Natural killer cell treated with Interleukin-12 subunit alpha and Interleukin-12 subunit beta and Interleukin-15 and Interleukin-18, amount 100 ng/mL, for 72 hours (primary cell): ENCODE measurements around the gene NDUFA3. TPM values are rescaled to one million over a fixed set of nuclear protein-coding genes. Genes with fewer than 3 reads are reported as not detected.

Experiments
- ATAC-seq, 2 donors: fragments of 150-1000 bp; cut with Tn5 transposase in 1 of 2; sonication (Bioruptor Pico), chemical (Tn5 transposase) in 1 of 2; 2 replicates each; pipeline ENCODE4 v1.10.0; 2021
- DNase-seq: peaks from one replicate; pipeline ENCODE4 v3.0.0; 2022; ENCODE audit warnings: low spot score
- H3K27ac Mint-ChIP-seq, 2 donors: 1 replicate in 1 of 2; 2 replicates in 1 of 2; pipeline ENCODE4 v1.8.0; 2022; ENCODE audit warnings: mixed read lengths in 2 of 2, mild to moderate bottlenecking in 1 of 2, moderate library complexity in 1 of 2
- H3K27me3 Mint-ChIP-seq, 2 donors: 1 replicate in 1 of 2; 2 replicates in 1 of 2; pipeline ENCODE4 v1.8.0; 2022; ENCODE audit warnings: mixed read lengths in 2 of 2
- H3K36me3 Mint-ChIP-seq: one replicate; pipeline ENCODE4 v1.8.0; 2022; ENCODE audit warnings: mixed read lengths
- H3K4me1 Mint-ChIP-seq, 2 donors: 1 replicate in 1 of 2; 2 replicates in 1 of 2; pipeline ENCODE4 v1.8.0; 2022; ENCODE audit warnings: low read depth in 2 of 2, mixed read lengths in 2 of 2, mild to moderate bottlenecking in 1 of 2
- H3K4me3 Mint-ChIP-seq: one replicate; pipeline ENCODE4 v1.8.0; 2022; ENCODE audit warnings: mixed read lengths
- H3K9me3 Mint-ChIP-seq: 2 replicates; pipeline ENCODE4 v1.8.0; 2022; ENCODE audit warnings: mixed read lengths
- total RNA-seq, 2 donors: library from RNA; stranded (reverse); gene quantifications; one replicate each; pipeline ENCODE4 v1.2.3, GENCODE V29; 2022

Gene NDUFA3
- total RNA-seq, 2 donors from 2014 or later = 70.7 to 78.5 TPM

- Mint-ChIP-seq H3K4me1 (peaks cover 8 to 9% of the 10 kb centered on the region in 2 donors), H3K4me3 (no peak overlapping the region), H3K9me3 (no peaks in the 10 kb centered on the region), H3K27me3 (no peaks in the 10 kb centered on the region), H3K27ac (no peak overlapping the region), H3K36me3 (no peaks in the 10 kb centered on the region)
- DNase-seq (no peak), ATAC-seq (no peak)
These were observed 18.6 kb downstream of the NDUFA3 start for GRCh38 chr19:54121259-54121658.

DNA sequence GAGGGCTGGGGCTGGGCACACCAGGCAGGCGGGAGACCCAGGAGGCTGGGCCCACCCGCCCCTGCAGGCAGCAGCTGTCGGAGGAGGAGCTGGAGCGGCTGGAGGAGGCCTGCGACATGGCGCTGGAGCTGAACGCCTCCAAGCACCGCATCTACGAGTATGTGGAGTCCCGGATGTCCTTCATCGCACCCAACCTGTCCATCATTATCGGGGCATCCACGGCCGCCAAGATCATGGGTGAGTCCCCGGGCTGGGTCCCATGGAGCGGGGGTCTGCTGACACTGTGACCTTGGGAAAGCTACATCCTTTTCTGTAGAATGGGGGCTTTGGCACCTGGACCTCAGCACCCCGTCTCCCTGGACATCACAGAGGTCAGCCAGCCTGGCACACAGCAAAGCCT lies 21.0 kb downstream of the NDUFA3 start:
- no peaks in the 10 kb centered on the region for H3K4me1 Mint-ChIP-seq
- no peaks in the 10 kb centered on the region for H3K27me3 Mint-ChIP-seq
- no peaks in the 10 kb centered on the region for H3K9me3 Mint-ChIP-seq
- no peaks in the 10 kb centered on the region for H3K36me3 Mint-ChIP-seq
- ATAC-seq (no peak), DNase-seq (no peak)
- no peak overlapping the region for H3K27ac Mint-ChIP-seq
- no peak overlapping the region for H3K4me3 Mint-ChIP-seq

GRCh38 chr19:54124393-54124792 lies 21.7 kb downstream of the NDUFA3 start:
- no peaks in the 10 kb centered on the region for H3K27me3 Mint-ChIP-seq
- H3K27ac Mint-ChIP-seq = no peak overlapping the region
- no peaks in the 10 kb centered on the region for H3K36me3 Mint-ChIP-seq
- no peaks in the 10 kb centered on the region for H3K9me3 Mint-ChIP-seq
- no peaks in the 10 kb centered on the region for H3K4me1 Mint-ChIP-seq
- ATAC-seq = no peak
- no peak for DNase-seq
- H3K4me3 Mint-ChIP-seq = no peak overlapping the region

DNA sequence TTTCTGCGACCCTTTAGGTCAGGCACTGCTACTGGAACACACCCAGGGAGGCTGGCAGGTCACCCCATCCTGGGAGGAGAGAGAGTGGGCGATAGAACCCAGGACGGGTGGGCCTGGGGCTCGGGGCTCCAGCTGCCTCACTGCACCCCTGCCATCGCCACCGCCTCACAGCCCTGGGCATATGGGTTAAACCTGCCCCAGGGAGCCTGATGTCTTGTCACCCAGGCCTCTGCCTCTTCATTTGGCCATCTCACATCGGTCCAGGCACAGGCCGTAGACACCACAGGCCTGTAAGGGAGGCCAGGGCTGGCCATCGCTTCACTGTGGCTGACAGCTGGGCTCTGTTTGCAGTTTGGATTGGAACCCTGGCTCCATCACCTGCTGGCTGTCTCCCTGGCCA lies 23.1 kb downstream of the NDUFA3 start:
- Mint-ChIP-seq H3K27ac (no peak overlapping the region), H3K9me3 (no peaks in the 10 kb centered on the region), H3K27me3 (no peaks in the 10 kb centered on the region), H3K4me3 (no peak overlapping the region), H3K36me3 (no peaks in the 10 kb centered on the region), H3K4me1 (no peaks in the 10 kb centered on the region)
- ATAC-seq (no peak), DNase-seq (no peak)

- no peaks in the 10 kb centered on the region for H3K9me3 Mint-ChIP-seq
- no peak for ATAC-seq
- no peak overlapping the region for H3K4me3 Mint-ChIP-seq
- no peaks in the 10 kb centered on the region for H3K36me3 Mint-ChIP-seq
- H3K27me3 Mint-ChIP-seq = no peaks in the 10 kb centered on the region
- H3K27ac Mint-ChIP-seq = no peak overlapping the region
- H3K4me1 Mint-ChIP-seq = no peaks in the 10 kb centered on the region
- DNase-seq = no peak
These were observed 25.2 kb downstream of the NDUFA3 start for GRCh38 chr19:54127688-54128440.

- Mint-ChIP-seq H3K4me3 (no peak overlapping the region), H3K4me1 (no peaks in the 10 kb centered on the region), H3K9me3 (no peaks in the 10 kb centered on the region), H3K27me3 (no peaks in the 10 kb centered on the region), H3K27ac (no peak overlapping the region), H3K36me3 (no peaks in the 10 kb centered on the region)
- no peak for ATAC-seq
- DNase-seq = no peak
These were observed 25.7 kb downstream of the NDUFA3 start for GRCh38 chr19:54128441-54128725.

GRCh38 chr19:54128796-54129616 lies 26.4 kb downstream of the NDUFA3 start:
- Mint-ChIP-seq H3K36me3 (no peaks in the 10 kb centered on the region), H3K27ac (no peak overlapping the region), H3K4me1 (no peaks in the 10 kb centered on the region), H3K4me3 (no peak overlapping the region), H3K27me3 (no peaks in the 10 kb centered on the region), H3K9me3 (no peaks in the 10 kb centered on the region)
- DNase-seq = no peak
- no peak for ATAC-seq

DNA sequence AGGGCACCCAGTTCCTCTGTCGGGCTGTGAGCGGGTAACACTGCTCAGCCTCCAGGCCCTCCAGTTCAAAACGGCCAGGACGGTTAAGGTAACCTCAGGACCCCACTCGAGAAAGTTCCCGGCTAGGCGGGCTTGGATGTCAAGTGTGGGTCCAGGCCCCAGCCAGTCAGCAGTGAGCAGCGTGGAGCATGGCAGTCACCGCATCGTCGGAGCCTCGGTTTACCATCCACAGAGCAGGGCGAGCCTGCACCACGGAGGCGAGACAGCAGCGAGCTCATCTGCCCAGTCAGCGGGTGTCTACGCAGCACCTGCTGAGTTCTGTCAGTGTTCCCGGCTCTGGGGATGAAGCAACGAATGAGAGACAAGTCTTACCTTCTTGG lies 27.0 kb downstream of the NDUFA3 start:
- H3K36me3 Mint-ChIP-seq = no peaks in the 10 kb centered on the region
- no peak overlapping the region for H3K4me3 Mint-ChIP-seq
- DNase-seq (no peak), ATAC-seq (no peak)
- peaks cover 4 to 5% of the 10 kb centered on the region in 2 donors for H3K4me1 Mint-ChIP-seq
- no peaks in the 10 kb centered on the region for H3K9me3 Mint-ChIP-seq
- H3K27me3 Mint-ChIP-seq = no peaks in the 10 kb centered on the region
- no peak overlapping the region for H3K27ac Mint-ChIP-seq

- Mint-ChIP-seq H3K36me3 (no peaks in the 10 kb centered on the region), H3K9me3 (no peaks in the 10 kb centered on the region), H3K4me3 (no peak overlapping the region), H3K27ac (no peak overlapping the region), H3K4me1 (peaks cover 15 to 18% of the 10 kb centered on the region in 2 donors), H3K27me3 (no peaks in the 10 kb centered on the region)
- ATAC-seq (no peak), DNase-seq (no peak)
These were observed 30.8 kb downstream of the NDUFA3 start for GRCh38 chr19:54133312-54133956.

- Mint-ChIP-seq H3K9me3 (no peaks in the 10 kb centered on the region), H3K4me3 (no peak overlapping the region), H3K36me3 (no peaks in the 10 kb centered on the region), H3K27me3 (no peaks in the 10 kb centered on the region), H3K4me1 (peaks cover 21 to 24% of the 10 kb centered on the region in 2 donors), H3K27ac (peak overlapping the region in 1 of 2 donors; percentile 64)
- no peak for DNase-seq
- no peak for ATAC-seq
These were observed 31.4 kb downstream of the NDUFA3 start for GRCh38 chr19:54133957-54134590.

- Mint-ChIP-seq H3K27me3 (no peaks in the 10 kb centered on the region), H3K4me3 (peak overlapping the region; percentile 95), H3K9me3 (no peaks in the 10 kb centered on the region), H3K27ac (peak overlapping the region; percentile 77 to 78), H3K36me3 (no peaks in the 10 kb centered on the region), H3K4me1 (peaks cover 38 to 41% of the 10 kb centered on the region in 2 donors)
- no peak for ATAC-seq
- DNase-seq = no peak
These were observed 33.6 kb downstream of the NDUFA3 start for GRCh38 chr19:54136086-54136863.

- H3K4me1 Mint-ChIP-seq = peaks cover 46 to 49% of the 10 kb centered on the region in 2 donors
- no peaks in the 10 kb centered on the region for H3K36me3 Mint-ChIP-seq
- peak overlapping the region; percentile 77 to 78 for H3K27ac Mint-ChIP-seq
- no peaks in the 10 kb centered on the region for H3K9me3 Mint-ChIP-seq
- ATAC-seq (peak; percentile 91 to 93), DNase-seq (peak; percentile 100)
- H3K4me3 Mint-ChIP-seq = peak overlapping the region; percentile 95
- H3K27me3 Mint-ChIP-seq = no peaks in the 10 kb centered on the region
These were observed 34.4 kb downstream of the NDUFA3 start for GRCh38 chr19:54136864-54137698.
